Esophagus (tissue), 2 donors: ENCODE results near the gene ARID5A. TPM values are rescaled to one million over a fixed set of nuclear protein-coding genes. Genes with fewer than 3 reads are reported as not detected.
"Not testable (repeated sequence)": the region's sequence is repeated elsewhere in the genome, so short reads cannot be mapped to it uniquely, and the experiment has no call there.

Source experiments
- H3K27ac ChIP-seq, 2 donors: one replicate each; pipeline ENCODE4 v1.5.1; 2013; ENCODE audit warnings: low read depth in 2 of 2, mild to moderate bottlenecking in 2 of 2, inconsistent platforms in 1 of 2, low read length in 1 of 2, moderate library complexity in 1 of 2
- H3K27me3 ChIP-seq, 2 donors: one replicate each; pipeline ENCODE4 v1.6.1; 2013; ENCODE audit warnings: low read length in 2 of 2, control low read depth in 1 of 2, mild to moderate bottlenecking in 1 of 2; ENCODE audit not compliant: insufficient read depth in 2 of 2, control insufficient read depth in 1 of 2
- H3K36me3 ChIP-seq, 2 donors: one replicate each; pipeline ENCODE4 v1.6.1; 2013; ENCODE audit warnings: low read length in 1 of 2; ENCODE audit not compliant: control insufficient read depth in 2 of 2, insufficient read depth in 2 of 2
- H3K4me1 ChIP-seq, 2 donors: one replicate each; pipeline ENCODE4 v1.6.1; 2013; ENCODE audit warnings: low read length in 1 of 2; ENCODE audit not compliant: control insufficient read depth in 2 of 2, insufficient read depth in 2 of 2
- H3K4me3 ChIP-seq, 2 donors: one replicate each; pipeline ENCODE4 v1.5.1; 2013; ENCODE audit warnings: low read length in 2 of 2, mild to moderate bottlenecking in 2 of 2, low read depth in 1 of 2, moderate library complexity in 1 of 2
- H3K9me3 ChIP-seq, 2 donors: one replicate each; pipeline ENCODE4 v1.6.1; 2013; ENCODE audit warnings: mild to moderate bottlenecking in 2 of 2, low read depth in 1 of 2, low read length in 1 of 2, moderate library complexity in 1 of 2; ENCODE audit not compliant: control insufficient read depth in 2 of 2, insufficient read depth in 1 of 2
- WGBS, 2 donors: extraction: QIAGEN DNeasy Blood & Tissue Kit; methylation state at CpG; one replicate each; pipeline ENCODE4 v1.1.7; 2013; 5-methylcytosine and 5-hydroxymethylcytosine counted together
- polyA plus RNA-seq, 2 donors: library from polyadenylated mRNA; stranded (reverse); fragments of 200-250 nt; gene quantifications; one replicate each; pipeline ENCODE4 v1.2.3, GENCODE V29; 2013
- donor health status: healthy with polysubstance abuse.
- donor health status: Bipolar disorder and iron deficiency.

ARID5A gene
- polyA plus RNA-seq: 1 to 10 TPM; 8.0 to 9.7 TPM

GRCh38 chr2:96536445-96537065, at the start of gene ARID5A:
Gene ARID5A (plus strand): TSS chr2:96536752. CDS start chr2:96536827, 75 bp downstream.
- Histone ChIP-seq H3K4me1 (peaks cover 2 to 32% of the 10 kb centered on the region in 2 donors), H3K27me3 (no peaks in the 10 kb centered on the region), H3K36me3 (no peaks in the 10 kb centered on the region), H3K27ac (peak within 1 kb of the TSS; percentile 80 to 93), H3K9me3 (no peaks in the 10 kb centered on the region), H3K4me3 (peak within 1 kb of the TSS; percentile 64 to 65)
- WGBS, 2 donors: 1% methylated on average over 47 to 69 of the region's 69 CpGs

DNA sequence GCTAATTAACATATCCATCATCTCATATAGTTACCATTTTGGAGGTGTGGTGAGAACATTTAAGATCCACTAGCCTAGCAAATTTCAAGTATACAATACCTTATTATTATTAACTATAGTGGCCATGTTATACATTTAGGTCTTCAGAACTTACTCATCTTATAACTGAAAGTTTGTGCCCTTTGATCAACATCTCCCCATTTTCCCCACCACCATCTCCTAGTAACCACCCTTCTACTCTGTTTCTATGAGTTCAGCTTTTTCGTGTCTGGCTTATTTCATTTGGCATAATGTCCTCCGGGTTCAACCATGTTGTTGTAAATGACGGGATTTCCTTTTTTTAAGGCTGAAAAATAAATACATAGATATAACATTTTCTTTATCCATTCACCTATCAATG, 47.3 kb upstream of the ARID5A start:
- 87 to 90% methylated on average over 3 of the region's 3 CpGs for WGBS, 2 donors
- no peaks in the 10 kb centered on the region for H3K27me3 ChIP-seq
- peaks cover 0 to 2% of the 10 kb centered on the region in 2 donors for H3K4me1 ChIP-seq
- H3K36me3 ChIP-seq: no peaks in the 10 kb centered on the region
- peaks cover 0 to 2% of the 10 kb centered on the region in 2 donors for H3K9me3 ChIP-seq
- no peak overlapping the region for H3K4me3 ChIP-seq
- H3K27ac ChIP-seq: no peak overlapping the region

GRCh38 chr2:96489663-96490062, 46.9 kb upstream of the ARID5A start:
- H3K4me1 ChIP-seq: peaks cover 0 to 2% of the 10 kb centered on the region in 2 donors
- WGBS, 2 donors: 85 to 88% methylated on average over 1 of the region's 1 CpG

GRCh38 chr2:96491860-96492497, 44.6 kb upstream of the ARID5A start:
- Histone ChIP-seq H3K36me3 (no peaks in the 10 kb centered on the region), H3K4me3 (no peak overlapping the region), H3K27ac (no peak overlapping the region), H3K9me3 (peaks cover 0 to 2% of the 10 kb centered on the region in 2 donors), H3K27me3 (no peaks in the 10 kb centered on the region), H3K4me1 (no peaks in the 10 kb centered on the region)
- 94 to 96% methylated on average over 1 of the region's 1 CpG for WGBS, 2 donors

More at GRCh38 chr2:96489663-96490062, 46.9 kb upstream of the ARID5A start:
- H3K27ac ChIP-seq: no peak overlapping the region
- H3K27me3 ChIP-seq: no peaks in the 10 kb centered on the region
- no peak overlapping the region for H3K4me3 ChIP-seq
- no peaks in the 10 kb centered on the region for H3K36me3 ChIP-seq
- H3K9me3 ChIP-seq: peaks cover 0 to 2% of the 10 kb centered on the region in 2 donors

GRCh38 chr2:96493072-96493471, 43.5 kb upstream of the ARID5A start:
- no peak overlapping the region for H3K4me3 ChIP-seq
- no peaks in the 10 kb centered on the region for H3K27me3 ChIP-seq
- H3K27ac ChIP-seq: no peak overlapping the region
- H3K4me1 ChIP-seq: no peaks in the 10 kb centered on the region
- no peaks in the 10 kb centered on the region for H3K36me3 ChIP-seq
- 58 to 60% methylated on average over 5 of the region's 5 CpGs for WGBS, 2 donors
- peaks cover 0 to 2% of the 10 kb centered on the region in 2 donors for H3K9me3 ChIP-seq

DNA sequence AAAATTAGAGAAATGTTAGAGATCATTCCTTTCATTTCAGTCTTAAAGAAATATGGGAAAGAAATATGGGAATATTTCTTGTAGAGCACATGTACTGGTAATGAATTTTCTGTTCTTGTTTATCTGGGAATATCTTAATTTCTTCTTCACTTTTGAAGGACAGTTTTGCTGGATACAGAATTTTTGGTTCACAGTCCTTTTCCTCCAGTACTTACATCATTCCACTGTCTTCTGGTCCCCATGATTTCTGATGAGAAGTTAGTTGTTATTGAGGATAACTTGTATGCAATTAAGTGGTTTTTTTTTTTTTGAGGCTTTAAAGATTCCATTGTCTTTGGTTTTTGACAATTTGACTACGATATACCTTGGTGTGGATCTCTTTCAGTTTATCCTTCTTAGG, 42.4 kb upstream of the ARID5A start:
- WGBS, 2 donors: 94 to 98% methylated on average over 1 of the region's 1 CpG
- H3K27me3 ChIP-seq: no peaks in the 10 kb centered on the region
- no peaks in the 10 kb centered on the region for H3K36me3 ChIP-seq
- H3K27ac ChIP-seq: no peak overlapping the region
- no peak overlapping the region for H3K4me3 ChIP-seq
- no peaks in the 10 kb centered on the region for H3K4me1 ChIP-seq
- peaks cover 0 to 2% of the 10 kb centered on the region in 2 donors for H3K9me3 ChIP-seq

- H3K36me3 ChIP-seq: no peaks in the 10 kb centered on the region
- H3K9me3 ChIP-seq: peaks cover 0 to 2% of the 10 kb centered on the region in 2 donors
- H3K27me3 ChIP-seq: no peaks in the 10 kb centered on the region
- peaks cover 2 to 3% of the 10 kb centered on the region in 2 donors for H3K4me1 ChIP-seq
- no peak overlapping the region for H3K4me3 ChIP-seq
- 64% methylated on average over 6 of the region's 6 CpGs for whole genome bisulfite sequencing, 2 donors
- no peak overlapping the region for H3K27ac ChIP-seq
These were observed 40.4 kb upstream of the ARID5A start for GRCh38 chr2:96495982-96496629.

- Histone ChIP-seq H3K27ac (no peak overlapping the region), H3K27me3 (no peaks in the 10 kb centered on the region), H3K4me3 (no peak overlapping the region), H3K36me3 (no peaks in the 10 kb centered on the region), H3K4me1 (peaks cover 2 to 3% of the 10 kb centered on the region in 2 donors), H3K9me3 (peaks cover 0 to 2% of the 10 kb centered on the region in 2 donors)
- WGBS, 2 donors: 70 to 75% methylated on average over 12 of the region's 12 CpGs
These were observed 38.5 kb upstream of the ARID5A start for GRCh38 chr2:96498021-96498431.

DNA sequence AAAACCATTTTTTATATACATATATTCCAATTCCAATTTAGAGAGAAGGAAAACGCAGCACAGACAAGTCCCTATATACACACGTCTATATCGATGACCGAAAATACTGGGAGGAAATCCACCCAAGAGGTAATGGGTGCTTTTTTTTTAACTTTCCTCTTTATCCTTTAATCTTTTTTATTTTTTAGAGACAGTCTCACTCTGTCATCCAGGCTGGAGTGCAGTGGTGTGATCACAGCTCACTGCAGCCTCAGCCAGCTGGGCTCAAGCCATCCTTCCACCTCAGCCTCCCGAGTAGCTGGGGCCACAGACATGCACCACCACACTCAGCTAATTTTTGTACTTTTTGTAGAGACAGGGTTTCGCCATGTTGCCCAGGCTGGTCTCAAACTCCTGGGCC, 37.9 kb upstream of the ARID5A start:
- H3K4me3 ChIP-seq, H3K4me1 ChIP-seq, H3K36me3 ChIP-seq, H3K9me3 ChIP-seq, H3K27ac ChIP-seq, H3K27me3 ChIP-seq: not testable (repeated sequence)
- WGBS, 2 donors: 89 to 91% methylated on average over 6 of the region's 6 CpGs
